B cell (primary cell): ENCODE measurements around the gene GCNA.

Experiments used
- CTCF ChIP-seq: fragments of 200-600 bp; IDR thresholded peaks from one replicate; pipeline ENCODE4 v1.8.0; 2022; ENCODE audit warnings: antibody characterized with exemption, mild to moderate bottlenecking
- EZH2 ChIP-seq: IDR thresholded peaks from 2 replicates; pipeline ENCODE4 v1.6.1; 2012; ENCODE audit warnings: borderline replicate concordance, low read depth, mild to moderate bottlenecking, moderate library complexity, low read length; ENCODE audit not compliant: insufficient read depth, poor library complexity, severe bottlenecking

DNA sequence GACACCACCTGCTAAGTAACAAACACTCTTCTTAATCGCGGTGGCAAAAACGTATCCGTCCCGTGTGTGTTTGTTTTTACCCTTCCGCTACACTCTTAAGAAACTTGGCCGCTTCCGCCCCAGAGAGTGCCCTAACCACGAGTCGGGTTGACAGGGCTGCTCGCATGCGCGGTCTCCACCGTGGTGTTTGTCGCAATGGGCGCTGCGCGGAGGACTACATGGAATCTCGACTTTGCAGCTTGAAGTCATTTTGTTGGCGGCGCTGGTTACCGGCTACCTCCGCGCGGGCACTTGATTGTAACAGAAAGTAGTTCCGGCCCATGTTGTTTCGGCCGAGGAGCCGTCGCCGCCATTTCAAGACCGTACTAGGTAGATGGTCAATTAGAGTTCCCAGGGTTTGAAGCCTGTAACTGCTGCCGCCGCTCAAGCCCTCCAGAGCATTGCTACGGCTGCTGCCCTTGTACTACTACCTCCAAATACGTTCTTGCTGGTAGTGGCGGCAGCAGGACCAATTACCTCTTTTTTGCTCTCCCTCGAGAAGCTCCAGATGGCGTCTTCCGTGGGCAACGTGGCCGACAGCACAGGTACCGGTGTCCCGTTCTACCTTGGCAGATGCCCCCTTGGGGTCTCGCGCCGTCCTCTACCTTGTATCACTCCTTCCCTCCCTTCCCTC is 45.3 kb upstream of the GCNA start, which contains the start of gene OGT:
- TF ChIP-seq CTCF (no peak), EZH2 (no peak)
